GM21447 (cell line): ENCODE results near the gene MITF.
"Not testable (repeated sequence)": the region's sequence is repeated elsewhere in the genome, so short reads cannot be mapped to it uniquely, and the experiment has no call there.

Experiments
- ATAC-seq: cut with Tn5 transposase; IDR thresholded peaks from one replicate; pipeline ENCODE4 v1.9.1; 2021; ENCODE audit not compliant: unreplicated experiment

Gene MITF

DNA sequence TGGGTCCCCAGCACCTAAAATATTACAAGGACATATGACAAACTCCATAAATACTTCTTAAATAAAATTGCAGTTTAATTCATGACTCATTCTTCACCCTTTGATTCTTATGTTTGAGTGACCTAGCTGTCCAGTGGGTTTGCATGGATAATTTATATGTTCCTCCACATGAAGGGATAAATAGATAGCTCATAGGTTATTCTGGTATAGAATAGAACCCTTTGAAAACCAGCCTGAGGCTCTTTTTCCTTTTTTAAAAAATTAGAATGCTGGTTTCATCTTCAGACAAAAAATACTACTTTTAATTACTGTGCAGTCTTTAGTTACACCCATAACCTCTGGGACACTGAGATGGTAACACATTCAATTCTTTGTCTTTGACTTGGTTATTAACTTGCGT lies 163.1 kb downstream of the MITF start:
- ATAC-seq, result no peak

DNA sequence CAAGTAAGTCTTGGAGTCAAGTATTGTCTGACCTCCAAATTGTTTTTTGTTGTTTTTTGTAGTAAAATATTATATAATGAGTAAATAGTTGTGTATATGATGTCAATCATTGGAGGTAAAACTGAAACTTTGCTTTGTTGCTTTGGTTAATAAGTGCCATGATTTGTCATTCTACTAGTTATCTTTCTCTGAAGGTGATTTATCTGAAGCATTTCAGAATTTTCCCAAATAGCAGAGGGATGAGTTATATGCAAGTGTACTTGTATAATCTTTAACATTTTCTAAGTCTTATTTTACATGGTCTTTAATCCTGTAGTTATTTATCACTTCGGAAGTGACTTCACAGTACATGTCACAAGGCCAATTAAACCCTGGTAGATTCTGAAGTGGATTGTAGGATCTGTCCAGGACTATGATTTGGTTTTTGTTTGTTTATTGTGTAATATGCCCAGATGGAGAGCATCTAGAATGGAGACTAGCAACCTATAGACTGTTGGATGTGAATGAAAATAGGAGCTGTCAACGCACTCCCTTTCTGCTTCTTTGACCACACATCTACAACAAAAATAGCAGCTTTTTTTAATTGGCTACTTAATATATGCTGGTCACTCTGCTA lies 167.2 kb downstream of the MITF start:
- no peak for ATAC-seq

DNA sequence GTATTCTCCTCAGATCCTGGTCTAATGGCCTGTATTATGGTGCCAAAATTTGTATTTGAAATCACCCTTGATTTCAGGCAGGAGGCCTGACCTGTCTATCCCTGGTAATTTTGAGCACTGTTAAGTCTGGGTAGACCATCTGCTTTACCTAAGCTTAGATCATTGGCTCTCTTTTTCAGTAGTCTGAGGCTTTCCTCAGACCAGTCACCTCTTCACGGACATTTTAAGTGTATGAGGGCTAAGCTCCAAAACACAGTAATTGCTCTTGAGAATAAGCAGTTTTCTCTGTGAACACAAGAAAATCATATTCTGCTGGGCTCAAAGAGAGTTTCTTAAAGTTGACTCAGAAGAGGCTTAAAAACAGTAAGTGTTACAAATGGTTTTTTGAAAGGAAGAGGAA lies 168.3 kb downstream of the MITF start:
- no peak for ATAC-seq

DNA sequence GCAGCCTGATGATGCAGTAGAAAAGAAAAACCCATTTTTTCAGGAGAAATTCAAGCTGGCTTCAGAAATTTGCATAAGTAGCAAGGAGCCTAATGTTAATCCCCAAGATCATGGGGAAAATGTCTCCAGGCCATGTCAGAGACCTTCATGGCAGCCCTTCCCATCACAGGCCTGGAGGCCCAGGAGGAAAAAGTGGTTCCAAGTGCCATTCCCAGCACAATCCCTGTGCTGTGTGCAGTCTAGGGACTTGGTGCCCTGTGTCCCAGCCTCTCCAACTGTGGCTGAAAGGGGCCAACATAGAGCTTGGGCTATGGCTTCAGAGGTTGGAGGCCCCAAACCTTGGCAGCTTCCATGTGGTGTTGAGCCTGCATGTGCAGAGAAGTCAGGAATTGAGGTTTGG lies 170.6 kb downstream of the MITF start:
- ATAC-seq, result not testable (repeated sequence)

DNA sequence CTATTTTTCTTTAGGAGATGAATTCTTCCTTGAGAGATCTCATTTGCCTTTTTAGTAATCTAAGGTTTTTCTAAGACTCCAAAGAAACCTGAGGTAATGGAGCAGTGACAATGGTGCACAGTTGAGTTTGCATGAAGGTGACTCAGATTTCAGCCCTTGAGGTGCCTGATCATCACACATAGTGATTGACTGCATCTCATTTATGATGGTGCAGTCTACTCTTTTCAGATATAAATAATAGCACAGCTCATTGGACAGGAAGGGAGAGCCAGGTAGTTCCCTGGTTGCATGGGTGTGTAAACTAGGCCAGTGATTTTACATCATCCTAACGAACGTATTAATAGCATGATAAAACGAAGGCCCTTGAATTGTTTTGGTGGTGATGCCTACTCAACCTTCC lies 174.2 kb downstream of the MITF start:
- no peak for ATAC-seq

DNA sequence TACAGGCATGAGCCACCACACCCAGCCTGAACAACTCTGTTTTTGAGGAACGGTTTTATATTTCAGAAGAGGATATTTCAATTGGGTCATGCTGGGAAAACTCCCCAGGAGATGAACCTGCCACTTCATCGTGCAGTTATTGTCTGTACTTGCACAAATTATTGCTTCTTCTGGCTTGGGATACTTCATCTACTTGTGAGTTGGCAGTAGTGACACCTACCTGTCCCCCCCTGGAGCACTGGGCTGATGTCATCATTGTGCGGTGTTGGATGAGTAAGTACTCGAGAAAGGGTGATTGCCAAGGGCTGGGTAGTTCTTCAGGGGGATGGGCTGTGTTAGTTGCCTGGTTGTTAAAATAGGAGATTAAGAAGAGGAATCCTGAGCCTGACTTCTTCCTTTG lies 175.1 kb downstream of the MITF start:
- no peak for ATAC-seq

DNA sequence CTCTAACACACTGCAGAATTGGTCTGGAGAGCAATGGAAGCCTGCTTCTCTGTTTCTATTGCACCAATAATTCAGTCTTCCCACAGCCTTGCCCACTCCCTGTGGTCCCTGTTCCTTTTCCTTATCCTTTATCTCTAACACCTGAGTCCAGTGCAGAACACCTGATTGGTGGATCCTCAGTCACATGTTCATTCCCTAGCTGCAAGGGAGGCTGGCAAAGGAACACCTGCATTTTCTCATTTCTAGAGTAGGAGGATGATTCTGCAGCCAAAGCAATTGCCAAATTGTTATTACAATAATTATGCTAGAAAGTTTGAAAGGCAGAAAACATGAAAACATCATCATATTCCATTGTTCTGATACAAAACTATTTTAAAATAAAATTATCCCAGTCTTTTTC lies 176.5 kb downstream of the MITF start:
- ATAC-seq, result no peak

DNA sequence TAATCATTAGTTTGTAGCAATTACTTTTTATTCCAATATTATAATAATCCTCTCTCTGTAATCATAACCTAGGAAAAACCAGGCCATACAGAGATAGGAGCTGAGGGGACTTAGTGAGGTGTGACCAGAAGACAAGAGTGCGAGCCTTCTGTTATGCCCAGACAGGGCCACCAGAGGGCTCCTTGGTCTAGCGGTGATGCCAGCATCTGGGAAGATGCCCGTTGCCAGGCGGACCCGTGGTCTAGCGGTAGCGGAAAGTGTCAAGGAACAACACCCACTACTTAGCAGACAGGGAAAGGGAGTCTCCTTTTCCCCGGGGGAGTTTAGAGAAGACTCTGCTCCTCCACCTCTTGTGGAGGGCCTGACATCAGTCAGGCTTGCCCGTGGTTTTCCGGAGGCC lies 180.7 kb downstream of the MITF start:
- not testable (repeated sequence) for ATAC-seq

DNA sequence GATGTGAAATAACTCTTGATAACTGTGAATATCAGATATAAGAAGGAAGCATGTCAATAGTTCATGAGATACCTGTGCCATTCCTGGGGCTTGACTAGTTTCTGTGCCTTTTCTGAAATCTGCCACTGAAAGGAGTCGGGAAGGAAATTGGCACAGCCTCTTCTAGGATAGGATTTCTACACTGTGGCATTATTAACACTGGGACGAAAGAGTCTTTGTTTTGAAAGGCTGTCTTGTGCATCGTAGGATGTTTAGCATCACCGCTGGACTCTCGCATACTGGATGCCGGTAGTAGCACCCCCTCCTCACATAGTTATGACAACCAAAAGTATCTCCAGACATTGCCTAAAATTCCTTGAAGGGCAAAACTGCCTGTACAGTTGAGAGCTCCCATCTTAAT lies 182.4 kb downstream of the MITF start:
- no peak for ATAC-seq

DNA sequence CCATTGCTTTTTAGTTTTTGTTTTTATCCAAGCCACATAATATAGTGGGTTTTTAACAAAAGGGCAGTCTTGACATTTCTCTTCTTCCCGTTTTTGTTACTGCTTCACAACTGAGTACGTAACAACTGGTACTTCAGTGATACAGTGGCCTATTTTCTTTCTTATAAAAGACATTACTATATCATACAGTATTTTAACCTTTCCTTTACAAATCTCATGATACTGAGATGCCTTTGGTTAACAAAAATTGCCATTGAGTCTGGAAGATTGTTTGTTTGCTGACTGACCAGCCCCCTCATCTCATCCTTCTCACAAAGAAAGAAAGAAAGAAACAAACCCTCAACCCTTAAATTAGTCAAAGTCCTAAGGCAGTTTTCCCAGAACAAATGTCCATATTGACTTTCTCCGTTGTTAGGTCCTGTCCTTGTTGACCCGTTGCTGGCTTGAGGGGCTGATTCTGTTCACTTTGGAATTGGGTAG lies 183.3 kb downstream of the MITF start:
- no peak for ATAC-seq

DNA sequence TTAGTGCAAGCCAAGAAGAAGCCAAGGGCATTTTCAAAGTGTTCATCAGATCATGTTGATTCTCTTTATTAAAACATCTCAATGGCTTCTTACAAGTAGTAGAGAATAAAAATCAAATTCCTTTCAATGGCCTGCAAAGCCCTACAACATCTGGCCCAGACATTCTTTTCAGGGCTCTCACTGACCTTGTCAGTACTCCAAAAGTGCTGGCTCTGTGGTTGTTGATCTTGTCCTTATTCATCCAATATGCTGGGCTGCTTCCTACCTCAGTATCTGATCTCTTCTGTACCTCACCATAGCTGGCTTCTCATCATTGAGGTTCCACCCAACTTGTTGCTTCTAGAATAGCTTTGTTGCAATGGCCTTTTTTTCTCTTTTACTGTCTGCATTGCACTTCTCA lies 186.2 kb downstream of the MITF start:
- ATAC-seq, result no peak

DNA sequence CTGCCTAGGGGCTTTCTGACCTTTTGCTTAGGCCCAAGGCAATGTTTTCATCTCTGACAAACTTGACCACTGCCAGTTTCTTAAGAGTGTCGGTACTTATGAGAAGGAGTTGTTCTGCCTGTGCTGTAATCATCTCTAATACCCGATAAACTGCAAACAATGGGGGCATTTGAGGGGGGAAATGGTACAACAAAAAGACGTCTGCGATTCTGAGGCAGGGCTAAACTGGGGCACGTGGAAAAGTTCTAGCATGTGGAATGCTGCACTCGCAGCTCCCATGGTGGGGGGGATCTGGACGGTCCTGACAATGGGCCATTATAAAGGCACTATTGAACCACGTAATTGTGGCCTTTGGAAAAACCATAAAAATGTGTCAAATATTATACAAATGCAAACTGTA lies 187.1 kb downstream of the MITF start:
- ATAC-seq, result no peak

DNA sequence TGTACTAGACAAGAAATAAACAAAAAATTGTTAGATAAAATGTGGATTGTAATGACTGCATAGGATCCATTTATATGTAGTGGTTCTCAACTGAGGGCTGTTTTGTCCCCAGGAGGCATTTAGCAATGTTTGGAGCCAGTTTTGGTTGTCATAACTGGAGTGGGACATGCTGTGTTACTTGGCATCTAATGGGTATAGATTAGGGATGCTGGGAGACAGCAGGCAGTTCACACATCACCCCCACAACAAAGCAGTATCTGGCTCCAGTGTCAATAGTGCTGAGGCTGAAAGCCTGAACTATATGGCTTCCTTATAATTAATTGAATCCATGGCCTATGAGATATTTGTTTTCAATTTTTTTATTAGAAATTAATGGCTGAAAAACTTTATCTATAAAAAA lies 188.3 kb downstream of the MITF start:
- no peak for ATAC-seq

DNA sequence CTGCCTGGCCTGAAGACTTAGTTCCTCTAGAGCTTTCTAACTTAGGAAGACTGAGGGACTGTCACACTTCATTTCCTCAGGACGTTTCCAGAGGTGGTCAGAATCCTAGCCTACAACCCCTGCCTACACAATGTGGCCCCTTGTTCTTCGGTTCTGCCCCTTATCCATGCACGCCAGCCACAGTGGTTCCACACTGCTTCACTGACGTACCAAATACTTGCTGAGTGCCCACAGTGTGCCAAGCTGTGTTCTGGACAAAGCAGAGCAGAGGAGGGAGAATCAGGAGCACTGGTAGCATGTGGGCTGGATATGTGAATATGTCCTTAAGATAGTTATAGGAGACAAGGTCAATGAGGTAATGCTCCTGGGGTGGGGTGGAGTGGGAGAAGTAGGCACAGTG lies 189.8 kb downstream of the MITF start:
- no peak for ATAC-seq

DNA sequence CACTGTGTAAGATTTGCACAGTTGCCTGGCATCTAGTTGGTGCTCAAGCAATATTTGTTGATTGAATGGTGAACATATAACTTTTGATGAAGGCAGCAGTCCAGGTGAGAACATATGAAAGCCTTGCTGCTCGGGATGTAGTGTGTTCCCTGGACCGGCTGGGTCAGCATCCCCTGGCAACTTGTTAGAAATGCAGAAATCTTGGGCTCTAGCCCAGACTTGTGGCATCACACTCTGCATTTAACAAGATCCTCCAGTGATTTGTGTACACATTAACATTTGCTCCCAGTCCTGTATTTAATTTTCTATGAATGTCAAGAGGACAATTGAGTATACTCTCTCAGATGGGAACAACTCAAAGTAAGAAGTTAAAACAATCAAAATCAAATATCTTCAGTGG lies 191.3 kb downstream of the MITF start:
- no peak for ATAC-seq

DNA sequence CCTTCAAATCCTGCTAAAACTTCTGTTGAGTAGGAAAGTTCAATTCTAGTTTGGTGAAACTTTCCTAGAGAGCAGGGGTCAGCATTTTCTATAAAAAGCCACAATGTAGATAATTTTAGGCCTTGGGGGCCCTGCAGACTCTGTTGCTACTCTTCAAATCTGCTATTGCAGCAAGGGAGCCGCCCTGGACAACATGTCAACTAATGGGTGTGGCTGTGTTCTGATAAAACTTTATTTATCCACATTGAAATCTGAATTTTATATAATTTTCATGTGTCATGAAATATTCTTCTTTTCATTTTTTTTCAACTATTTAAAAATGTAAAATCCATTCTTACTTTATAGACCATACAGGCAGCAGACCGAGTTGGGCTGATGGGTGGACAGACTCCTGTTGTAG lies 192.8 kb downstream of the MITF start:
- ATAC-seq, result no peak

DNA sequence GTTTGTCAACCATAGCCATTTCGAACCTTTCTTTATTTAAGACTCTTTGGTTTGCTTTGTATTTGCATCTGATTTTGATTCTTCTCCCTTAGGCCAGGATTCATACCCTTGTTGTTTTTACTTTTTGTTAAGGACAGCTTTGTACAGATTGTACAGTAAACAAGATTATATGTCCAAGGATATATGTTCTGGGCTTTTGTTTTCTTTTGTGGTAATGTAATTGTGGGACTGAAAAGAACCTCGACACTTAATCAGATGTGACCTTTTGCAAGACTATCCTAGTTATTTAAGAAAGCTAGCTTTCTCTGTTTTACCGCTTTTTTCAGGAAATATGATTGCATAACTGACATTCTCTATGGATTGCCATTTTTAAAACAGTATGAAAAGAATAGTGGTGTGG lies 193.2 kb downstream of the MITF start:
- no peak for ATAC-seq

DNA sequence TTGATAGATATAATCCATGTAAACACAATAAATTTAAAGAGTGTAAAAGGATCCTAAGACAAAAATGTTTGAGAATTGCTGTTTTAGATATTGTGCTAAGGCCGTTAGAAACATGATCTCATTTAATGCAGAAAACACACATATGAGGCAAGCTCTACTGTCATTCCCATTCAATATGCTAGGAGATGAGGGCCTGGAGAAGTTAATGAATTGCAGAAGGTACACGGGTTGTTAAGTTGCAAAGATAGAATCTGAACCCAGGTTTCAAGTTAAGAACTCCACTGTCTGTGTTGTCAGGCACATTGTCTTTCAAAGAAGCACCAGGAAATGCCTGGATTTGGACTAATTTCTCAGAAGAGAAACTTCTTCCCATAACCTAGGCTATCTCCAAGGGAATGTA lies 195.1 kb downstream of the MITF start:
- no peak for ATAC-seq

DNA sequence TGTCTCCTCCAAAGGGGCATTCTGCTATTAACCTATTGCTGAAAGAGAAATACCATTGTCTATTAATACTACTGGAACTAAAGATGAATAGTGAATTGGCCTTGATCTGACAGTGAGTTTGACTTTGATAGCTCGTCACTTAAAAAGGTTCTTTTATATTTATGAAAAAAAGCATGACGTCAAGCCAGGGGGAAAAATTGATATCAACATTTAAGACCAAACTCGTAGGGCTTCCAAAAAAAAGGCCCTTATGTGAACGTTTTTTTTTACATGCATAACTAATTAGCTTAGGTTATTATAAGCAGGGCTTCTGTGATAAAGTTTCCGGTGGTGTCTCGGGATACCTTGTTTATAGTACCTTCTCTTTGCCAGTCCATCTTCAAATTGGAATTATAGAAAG lies 197.0 kb downstream of the MITF start:
- ATAC-seq, result no peak

DNA sequence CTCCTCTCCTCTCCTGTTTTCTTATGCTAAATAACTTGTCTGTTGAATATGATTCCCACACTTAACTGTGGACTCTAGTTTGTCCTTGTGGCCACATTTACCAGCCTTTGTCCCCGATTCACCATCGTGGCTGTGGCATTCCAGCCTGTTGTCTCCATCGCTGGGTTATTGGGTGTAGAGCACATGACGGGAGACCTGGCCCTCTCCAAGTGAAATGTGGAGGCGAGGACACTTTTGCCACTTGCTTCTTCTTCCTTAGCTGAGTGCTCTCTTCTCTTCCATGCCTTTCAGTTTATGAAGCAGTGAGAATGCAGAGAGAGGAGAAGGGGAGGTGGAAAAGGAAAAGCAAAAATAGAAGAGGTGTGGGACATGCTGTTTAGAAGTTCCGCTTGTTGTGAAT lies 198.8 kb downstream of the MITF start:
- no peak for ATAC-seq

DNA sequence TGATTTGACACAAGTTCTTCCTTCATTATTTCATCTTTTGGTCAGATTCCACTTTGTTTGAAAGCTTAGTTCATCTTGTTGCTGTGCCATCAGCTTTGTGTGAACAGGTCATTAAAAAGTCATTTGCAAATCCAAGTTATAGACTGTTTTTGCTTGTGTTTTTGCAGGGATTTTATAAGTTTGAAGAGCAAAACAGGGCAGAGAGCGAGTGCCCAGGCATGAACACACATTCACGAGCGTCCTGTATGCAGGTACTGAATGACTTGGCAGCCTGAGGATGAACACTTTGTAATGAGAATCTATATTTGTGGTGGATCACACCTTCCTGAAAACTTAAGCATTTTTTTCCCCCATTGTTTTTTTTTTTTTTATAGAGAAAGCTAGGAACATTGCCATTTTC lies 199.7 kb downstream of the MITF start:
- no peak for ATAC-seq

DNA sequence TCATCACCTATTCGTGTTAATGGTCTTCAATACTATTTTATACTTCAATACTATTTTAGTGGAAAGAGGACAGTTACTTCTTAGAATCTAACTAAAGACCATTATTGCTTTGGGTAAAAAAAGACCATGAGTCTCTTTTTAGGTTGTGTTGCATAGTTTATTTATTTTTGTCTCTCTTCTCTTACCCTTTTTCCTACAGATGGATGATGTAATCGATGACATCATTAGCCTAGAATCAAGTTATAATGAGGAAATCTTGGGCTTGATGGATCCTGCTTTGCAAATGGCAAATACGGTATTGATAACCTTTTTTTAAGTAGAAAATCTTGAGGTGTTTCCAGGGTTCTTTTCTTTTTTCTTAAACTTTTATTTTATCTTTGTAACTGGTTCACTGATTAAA lies 201.8 kb downstream of the MITF start:
- ATAC-seq, result no peak

DNA sequence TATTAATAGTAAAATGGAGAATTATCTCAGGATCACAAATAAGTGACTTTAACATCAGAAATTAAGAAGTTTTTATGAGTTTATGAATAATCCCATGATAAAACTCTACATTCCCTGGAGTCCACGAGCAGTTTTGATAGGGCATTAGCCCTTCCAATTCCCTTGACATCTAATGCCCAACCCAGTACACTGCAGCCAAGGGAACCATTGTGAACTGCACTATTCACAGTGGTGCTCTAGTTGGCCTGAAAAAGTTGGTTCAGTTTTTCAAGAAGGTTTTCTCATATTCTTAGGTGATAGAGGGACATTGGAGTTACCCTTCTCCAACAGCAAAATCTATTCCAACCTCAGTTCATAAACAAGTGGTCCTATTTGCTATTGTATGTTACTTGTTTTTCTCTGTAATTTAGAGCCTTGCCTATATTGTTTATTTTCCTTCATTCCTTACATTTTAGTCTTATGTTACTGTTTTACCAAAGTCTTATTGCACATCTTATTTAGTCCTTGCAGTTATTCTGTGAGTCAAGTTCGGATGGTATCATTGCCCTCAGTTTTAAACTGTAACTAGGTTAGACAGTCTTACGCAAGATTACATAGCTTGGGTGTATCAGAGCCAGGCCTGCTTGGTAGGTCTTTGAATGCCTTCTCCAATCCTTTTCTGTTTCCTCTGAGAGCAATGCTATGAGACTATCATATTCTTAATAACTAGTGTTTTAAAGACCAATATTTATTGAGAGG lies 202.3 kb downstream of the MITF start:
- no peak for ATAC-seq
